ENCODE measurements around the gene RND1. TPM values are rescaled to one million over a fixed set of nuclear protein-coding genes. Genes with fewer than 3 reads are reported as not detected.

The RND1 gene
- total RNA-seq, 2 experiments from 2014 or later = 2.3 to 3.2 TPM

DNA sequence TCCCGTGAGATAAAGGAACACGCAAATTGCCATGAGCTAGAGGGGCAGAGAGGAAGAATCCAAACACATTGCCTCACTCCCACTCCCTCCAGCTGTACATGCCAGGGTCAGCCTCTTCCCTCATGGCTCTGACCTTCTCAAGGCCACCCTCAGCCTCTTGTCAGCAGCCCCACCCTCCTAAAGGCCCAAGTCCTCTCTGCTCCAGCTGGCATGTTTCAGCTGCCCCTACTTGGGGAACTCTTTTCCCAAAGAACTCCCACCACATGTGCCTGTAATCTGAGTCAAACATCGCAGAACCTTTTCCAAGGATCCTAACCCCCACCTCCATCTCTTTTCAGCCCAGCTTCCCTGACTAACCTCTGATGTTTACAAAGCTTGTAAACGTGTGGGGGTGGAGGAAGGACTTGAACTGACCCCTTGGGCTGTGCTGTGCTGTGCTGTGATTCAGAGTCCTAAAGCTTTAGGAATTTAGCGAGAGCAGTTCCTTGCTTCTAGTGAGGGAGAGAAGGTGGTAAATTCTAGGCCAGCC is 54.7 kb downstream of the RND1 start:
- Mint-ChIP-seq H3K27ac (no peak overlapping the region), H3K27me3 (no peaks in the 10 kb centered on the region), H3K36me3 (ENCODE audit: low read depth) (no peaks in the 10 kb centered on the region), H3K9me3 (no peaks in the 10 kb centered on the region), H3K4me1 (ENCODE audit: low read depth) (peaks cover 11% of the 10 kb centered on the region), H3K4me3 (no peak overlapping the region)
- POLR2A ChIA-PET = interaction anchor here (1.4 kb wide), 1 partner anchor 454 kb away, joined by 5 read pairs; no protein-coding TSS in a partner anchor
- ATAC-seq (no peak), DNase-seq (no peak)
- intact Hi-C loops (cut with micrococcal nuclease) = no loop called here
- TF ChIP-seq CTCF (IDR thresholded peaks at IDR 0.05) = no peak
- CTCF ChIA-PET = interaction anchor here (0.9 to 2.6 kb wide), 6 partner anchors 15 to 167 kb away, joined by 3 to 11 read pairs (median 5); partner anchors contain the start of genes ADCY6 and WNT1

- H3K4me3 Mint-ChIP-seq = no peak overlapping the region
- no peak for ATAC-seq
- CTCF ChIA-PET = interaction anchor here (1.1 kb wide), 1 partner anchor 55 kb away, joined by 3 read pairs; no protein-coding TSS in a partner anchor
Measured at GRCh38 chr12:48807981-48808380, 57.7 kb downstream of the RND1 start.

More at GRCh38 chr12:48807981-48808380, 57.7 kb downstream of the RND1 start:
- Mint-ChIP-seq H3K9me3 (no peaks in the 10 kb centered on the region), H3K36me3 (ENCODE audit: low read depth) (no peaks in the 10 kb centered on the region), H3K4me1 (ENCODE audit: low read depth) (peaks cover 8% of the 10 kb centered on the region), H3K27ac (no peak overlapping the region), H3K27me3 (no peaks in the 10 kb centered on the region)
- intact Hi-C loops (cut with micrococcal nuclease) = no loop called here
- TF ChIP-seq CTCF (IDR thresholded peaks at IDR 0.05) = no peak
- POLR2A ChIA-PET = no interaction called here
- no peak for DNase-seq

Other genes starting within 250 kb of the RND1 start
- 10 to 100 TPM; 45.9 to 47.3 TPM for gene KANSL2, start 183.6 kb downstream of the RND1 start, total RNA-seq
- gene CCNT1, start 149.2 kb downstream of the RND1 start, total RNA-seq = 10 to 100 TPM; 68.7 to 73.8 TPM
- gene ADCY6, start 76.8 kb downstream of the RND1 start, total RNA-seq = not detected
- 1 to 10 TPM; 7.7 to 8.2 TPM for gene CACNB3, start 47.4 kb downstream of the RND1 start, total RNA-seq
- gene DDX23, start 13.7 kb downstream of the RND1 start, total RNA-seq = 10 to 100 TPM; 84.5 to 95.6 TPM
- gene FKBP11, start 59.6 kb upstream of the RND1 start, total RNA-seq = 100 to 1,000 TPM in 1 of 2 experiments, 10 to 100 TPM in 1; 96.2 to 100 TPM
- gene ARF3, start 91.6 kb upstream of the RND1 start, total RNA-seq = 10 to 100 TPM; 58.3 to 67.6 TPM
- gene WNT10B, start 105.9 kb upstream of the RND1 start, total RNA-seq = under 1 TPM; 0.72 to 0.92 TPM
- gene WNT1, start 112.5 kb upstream of the RND1 start, total RNA-seq = not detected
- gene DDN, start 133.5 kb upstream of the RND1 start, total RNA-seq = 1 to 10 TPM in 1 of 2 experiments, under 1 TPM in 1; 0.72 to 1.2 TPM
- 10 to 100 TPM; 43.3 to 47.3 TPM for gene PRKAG1, start 152.9 kb upstream of the RND1 start, total RNA-seq
- 10 to 100 TPM; 57.5 to 62.3 TPM for gene KMT2D, start 194.9 kb upstream of the RND1 start, total RNA-seq
- gene RHEBL1, start 204.1 kb upstream of the RND1 start, total RNA-seq = 10 to 100 TPM; 18.5 to 19.8 TPM
- under 1 TPM in 1 of 2 experiments, not detected in 1; 0.14 TPM for gene DHH, start 228.9 kb upstream of the RND1 start, total RNA-seq
- 10 to 100 TPM; 43.5 to 50.9 TPM for gene LMBR1L, start 245.0 kb upstream of the RND1 start, total RNA-seq